ENCODE measurements around the gene GPR39.

The GPR39 gene

GRCh38 chr2:132586835-132587234, 170.2 kb downstream of the GPR39 start:
- TF ChIP-seq CTCF (conservative IDR thresholded peaks at IDR 0.05): no peak
- TF ChIP-seq ZFX (IDR thresholded peaks at IDR 0.05): no peak
- H3K27ac ChIP-seq: no peak overlapping the region

- TF ChIP-seq CTCF (conservative IDR thresholded peaks at IDR 0.05): no peak
- TF ChIP-seq ZFX (IDR thresholded peaks at IDR 0.05): no peak
- H3K27ac ChIP-seq: no peak overlapping the region
Observed at GRCh38 chr2:132588576-132588975, 172.0 kb downstream of the GPR39 start.

GRCh38 chr2:132589111-132589830, 172.7 kb downstream of the GPR39 start:
- no peak overlapping the region for H3K27ac ChIP-seq
- TF ChIP-seq ZFX (IDR thresholded peaks at IDR 0.05) (no peak), CTCF (conservative IDR thresholded peaks at IDR 0.05) (no peak)

- TF ChIP-seq CTCF (conservative IDR thresholded peaks at IDR 0.05) (no peak), ZFX (IDR thresholded peaks at IDR 0.05) (no peak)
Observed at GRCh38 chr2:132589966-132590365, 173.4 kb downstream of the GPR39 start.

GRCh38 chr2:132593171-132593570, 176.6 kb downstream of the GPR39 start:
- TF ChIP-seq CTCF (conservative IDR thresholded peaks at IDR 0.05) (no peak), ZFX (IDR thresholded peaks at IDR 0.05) (no peak)
- H3K27ac ChIP-seq: no peak overlapping the region

More at GRCh38 chr2:132589966-132590365, 173.4 kb downstream of the GPR39 start:
- H3K27ac ChIP-seq: no peak overlapping the region

- no peak for TF ChIP-seq ZFX (IDR thresholded peaks at IDR 0.05)
- no peak for TF ChIP-seq CTCF (conservative IDR thresholded peaks at IDR 0.05)
Observed at GRCh38 chr2:132595186-132595585, 178.6 kb downstream of the GPR39 start.

GRCh38 chr2:132595693-132596092, 179.1 kb downstream of the GPR39 start:
- H3K27ac ChIP-seq: no peak overlapping the region
- TF ChIP-seq CTCF (conservative IDR thresholded peaks at IDR 0.05) (no peak), ZFX (IDR thresholded peaks at IDR 0.05) (no peak)

More at GRCh38 chr2:132595186-132595585, 178.6 kb downstream of the GPR39 start:
- no peak overlapping the region for H3K27ac ChIP-seq

Measured in C4-2B (cell line).